ENCODE measurements around the gene PRKCB. TPM values are rescaled to one million over a fixed set of nuclear protein-coding genes. Genes with fewer than 3 reads are reported as not detected.

Gene PRKCB
- total RNA-seq, 1 donor from 2014 or later, result not detected

DNA sequence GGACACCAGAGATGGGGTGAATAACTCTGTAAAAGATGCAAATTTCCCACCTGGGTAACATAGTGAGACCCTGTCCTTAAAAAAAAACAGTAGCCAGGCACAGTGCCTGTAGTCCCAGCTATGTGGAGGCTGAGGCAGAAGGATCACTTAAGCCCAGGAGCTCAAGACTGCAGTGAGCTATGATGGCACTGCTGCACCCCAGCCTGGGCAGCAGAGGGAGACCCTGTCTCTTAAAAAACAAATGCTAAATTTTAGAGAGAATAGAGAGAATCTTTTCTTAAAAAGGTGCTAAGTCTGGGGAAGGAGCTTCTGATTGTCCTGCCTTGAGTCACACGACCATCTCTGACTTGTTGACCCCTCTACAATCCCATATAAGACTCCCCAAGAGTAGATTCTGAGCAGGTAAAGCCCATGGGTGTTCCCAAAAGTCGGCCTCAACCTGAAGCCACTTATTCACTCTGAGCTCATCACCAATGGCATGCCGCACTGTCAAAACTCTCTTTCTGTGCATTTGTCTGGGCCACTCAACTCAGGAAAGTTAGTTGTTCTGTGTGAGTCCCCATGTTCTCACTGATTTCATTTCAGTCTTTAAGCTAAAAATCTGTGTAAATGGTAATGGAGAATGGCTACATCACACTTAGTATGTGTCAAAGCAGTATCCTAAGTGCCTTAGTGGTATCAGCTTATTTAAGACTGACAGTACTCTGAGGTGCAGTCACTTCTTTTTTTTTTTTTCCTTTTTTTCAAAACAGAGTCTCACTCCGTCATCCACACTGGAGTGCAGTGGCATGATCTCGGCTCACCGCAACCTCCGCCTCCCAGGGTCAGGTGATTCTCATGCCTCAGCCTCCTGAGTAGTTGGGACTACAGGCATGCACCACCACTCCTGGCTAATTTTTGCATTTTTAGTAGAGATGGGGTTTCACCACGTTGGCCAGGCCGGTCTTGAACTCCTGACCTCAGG is 41.6 kb downstream of the PRKCB start:
- no peak overlapping the region for H3K4me3 Mint-ChIP-seq (ENCODE audit: unreplicated experiment)
- TF ChIP-seq, protein P1, sequence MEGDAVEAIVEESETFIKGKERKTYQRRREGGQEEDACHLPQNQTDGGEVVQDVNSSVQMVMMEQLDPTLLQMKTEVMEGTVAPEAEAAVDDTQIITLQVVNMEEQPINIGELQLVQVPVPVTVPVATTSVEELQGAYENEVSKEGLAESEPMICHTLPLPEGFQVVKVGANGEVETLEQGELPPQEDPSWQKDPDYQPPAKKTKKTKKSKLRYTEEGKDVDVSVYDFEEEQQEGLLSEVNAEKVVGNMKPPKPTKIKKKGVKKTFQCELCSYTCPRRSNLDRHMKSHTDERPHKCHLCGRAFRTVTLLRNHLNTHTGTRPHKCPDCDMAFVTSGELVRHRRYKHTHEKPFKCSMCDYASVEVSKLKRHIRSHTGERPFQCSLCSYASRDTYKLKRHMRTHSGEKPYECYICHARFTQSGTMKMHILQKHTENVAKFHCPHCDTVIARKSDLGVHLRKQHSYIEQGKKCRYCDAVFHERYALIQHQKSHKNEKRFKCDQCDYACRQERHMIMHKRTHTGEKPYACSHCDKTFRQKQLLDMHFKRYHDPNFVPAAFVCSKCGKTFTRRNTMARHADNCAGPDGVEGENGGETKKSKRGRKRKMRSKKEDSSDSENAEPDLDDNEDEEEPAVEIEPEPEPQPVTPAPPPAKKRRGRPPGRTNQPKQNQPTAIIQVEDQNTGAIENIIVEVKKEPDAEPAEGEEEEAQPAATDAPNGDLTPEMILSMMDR (IDR thresholded peaks at IDR 0.05), result peak; percentile 41
- no peak overlapping the region for H3K27ac Mint-ChIP-seq (ENCODE audit: unreplicated experiment)
- no peaks in the 10 kb centered on the region for H3K36me3 Mint-ChIP-seq (ENCODE audit: unreplicated experiment)
- H3K9me3 Mint-ChIP-seq (ENCODE audit: unreplicated experiment), result no peaks in the 10 kb centered on the region
- peak; percentile 65 for DNase-seq (ENCODE audit: extremely low spot score, unreplicated experiment)
- no peaks in the 10 kb centered on the region for H3K27me3 Mint-ChIP-seq (ENCODE audit: unreplicated experiment)
- H3K4me1 Mint-ChIP-seq (ENCODE audit: unreplicated experiment), result no peaks in the 10 kb centered on the region

GRCh38 chr16:23879735-23880373 is 44.1 kb downstream of the PRKCB start:
- Mint-ChIP-seq H3K4me1 (ENCODE audit: unreplicated experiment) (no peaks in the 10 kb centered on the region), H3K27me3 (ENCODE audit: unreplicated experiment) (no peaks in the 10 kb centered on the region), H3K9me3 (ENCODE audit: unreplicated experiment) (no peaks in the 10 kb centered on the region), H3K27ac (ENCODE audit: unreplicated experiment) (no peak overlapping the region), H3K4me3 (ENCODE audit: unreplicated experiment) (no peak overlapping the region), H3K36me3 (ENCODE audit: unreplicated experiment) (no peaks in the 10 kb centered on the region)
- TF ChIP-seq, protein P1 (IDR thresholded peaks at IDR 0.05), result no peak
- DNase-seq (ENCODE audit: extremely low spot score, unreplicated experiment), result no peak

DNA sequence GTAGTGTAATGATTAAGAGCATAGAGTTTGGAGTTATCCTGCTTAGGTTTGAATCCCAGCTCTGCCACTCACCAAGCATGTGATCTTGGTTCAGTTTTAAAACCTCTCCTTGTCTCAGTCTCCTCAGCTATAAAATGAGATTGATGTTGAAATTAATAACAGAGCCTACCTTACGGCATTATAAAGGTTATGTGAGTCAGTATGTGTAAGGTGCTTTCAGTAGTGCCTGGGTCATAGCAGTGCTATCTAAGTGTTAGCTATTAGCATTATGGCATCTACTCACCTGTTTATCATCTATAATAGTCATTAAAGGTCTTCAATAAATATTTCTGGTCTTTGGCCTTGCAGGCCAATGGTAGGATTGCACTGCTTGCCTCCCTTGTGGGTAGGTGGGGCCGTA is 53.4 kb downstream of the PRKCB start:
- Mint-ChIP-seq H3K9me3 (ENCODE audit: unreplicated experiment) (no peaks in the 10 kb centered on the region), H3K36me3 (ENCODE audit: unreplicated experiment) (no peaks in the 10 kb centered on the region), H3K4me1 (ENCODE audit: unreplicated experiment) (no peaks in the 10 kb centered on the region), H3K4me3 (ENCODE audit: unreplicated experiment) (no peak overlapping the region), H3K27ac (ENCODE audit: unreplicated experiment) (no peak overlapping the region), H3K27me3 (ENCODE audit: unreplicated experiment) (no peaks in the 10 kb centered on the region)
- TF ChIP-seq, protein P1 (IDR thresholded peaks at IDR 0.05), result no peak
- DNase-seq (ENCODE audit: extremely low spot score, unreplicated experiment), result no peak

DNA sequence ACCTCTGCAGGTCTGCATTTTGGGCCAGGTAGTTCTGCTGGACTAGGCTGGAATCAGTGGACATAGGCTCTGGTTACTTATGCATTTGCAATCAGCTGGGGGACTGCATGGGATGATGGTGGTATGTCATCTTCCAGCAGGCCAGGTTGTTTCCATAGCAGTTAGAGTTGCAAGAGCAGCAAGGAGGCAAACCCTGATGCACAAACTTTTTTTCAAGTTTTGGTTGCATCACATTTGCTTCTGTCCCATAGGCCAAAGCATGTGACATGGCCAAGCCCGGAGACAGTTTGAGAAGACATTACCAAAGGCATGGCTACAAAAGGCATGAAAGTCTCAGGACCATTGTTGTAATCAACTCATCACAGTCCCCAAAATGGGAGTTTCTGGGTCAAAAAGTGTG is 58.2 kb downstream of the PRKCB start:
- peak; percentile 40 for DNase-seq (ENCODE audit: extremely low spot score, unreplicated experiment)
- Mint-ChIP-seq H3K36me3 (ENCODE audit: unreplicated experiment) (no peaks in the 10 kb centered on the region), H3K27me3 (ENCODE audit: unreplicated experiment) (no peaks in the 10 kb centered on the region), H3K4me1 (ENCODE audit: unreplicated experiment) (no peaks in the 10 kb centered on the region), H3K9me3 (ENCODE audit: unreplicated experiment) (no peaks in the 10 kb centered on the region), H3K27ac (ENCODE audit: unreplicated experiment) (no peak overlapping the region), H3K4me3 (ENCODE audit: unreplicated experiment) (no peak overlapping the region)
- TF ChIP-seq, protein P1 (IDR thresholded peaks at IDR 0.05), result no peak

GRCh38 chr16:23895052-23895451 is 59.3 kb downstream of the PRKCB start:
- Mint-ChIP-seq H3K4me1 (ENCODE audit: unreplicated experiment) (no peaks in the 10 kb centered on the region), H3K4me3 (ENCODE audit: unreplicated experiment) (no peak overlapping the region), H3K36me3 (ENCODE audit: unreplicated experiment) (no peaks in the 10 kb centered on the region), H3K27me3 (ENCODE audit: unreplicated experiment) (no peaks in the 10 kb centered on the region), H3K9me3 (ENCODE audit: unreplicated experiment) (no peaks in the 10 kb centered on the region), H3K27ac (ENCODE audit: unreplicated experiment) (no peak overlapping the region)
- TF ChIP-seq, protein P1 (IDR thresholded peaks at IDR 0.05), result no peak
- DNase-seq (ENCODE audit: extremely low spot score, unreplicated experiment), result no peak
